WTC11 (cell line): ENCODE data around the gene DNAH8. TPM values are rescaled to one million over a fixed set of nuclear protein-coding genes. Genes with fewer than 3 reads are reported as not detected.

Experiments
- ATAC-seq: fragments of 200-7000 bp; cut with Tn5 transposase; 2 replicates; pipeline ENCODE4 v1.10.0; 2021; ENCODE audit warnings: mild to moderate bottlenecking, moderate library complexity
- CTCF ChIA-PET: fragments of 300-600 bp; sonication (Branson Sonifier 250); formaldehyde crosslinking; loops from one replicate; lab custom pipeline; 2021; ENCODE audit warnings: antibody characterized with exemption; lab: Charles Lee
- POLR2A ChIA-PET: fragments of 350-600 bp; sonication (Branson Sonifier 250); formaldehyde crosslinking; loops from one replicate; lab custom pipeline; 2021; ENCODE audit warnings: antibody characterized with exemption; lab: Charles Lee
- DNase-seq: peaks from one replicate; pipeline ENCODE4 v3.0.0; 2021; ENCODE audit warnings: low spot score
- H3K27ac Mint-ChIP-seq: 2 replicates; pipeline ENCODE4 v1.8.0; 2021; ENCODE audit warnings: mixed read lengths
- H3K27me3 Mint-ChIP-seq: 2 replicates; pipeline ENCODE4 v1.8.0; 2021; ENCODE audit warnings: low read depth, mild to moderate bottlenecking, moderate library complexity, mixed read lengths
- H3K36me3 Mint-ChIP-seq: 2 replicates; pipeline ENCODE4 v1.8.0; 2021; ENCODE audit warnings: mixed read lengths
- H3K4me1 Mint-ChIP-seq: 2 replicates; pipeline ENCODE4 v1.8.0; 2022; ENCODE audit warnings: mixed read lengths
- H3K4me3 Mint-ChIP-seq: 2 replicates; pipeline ENCODE4 v1.8.0; 2021; ENCODE audit warnings: mild to moderate bottlenecking, moderate library complexity, mixed read lengths
- H3K9me3 Mint-ChIP-seq: 2 replicates; pipeline ENCODE4 v1.8.0; 2021; ENCODE audit warnings: mixed read lengths
- CDX4 ChIP-seq: fragments of 250-450 bp; sonication (Bioruptor Pico); IDR thresholded peaks from 2 replicates; pipeline ENCODE4 v1.9.0; 2021; ENCODE audit warnings: moderate library complexity, mild to moderate bottlenecking, inconsistent platforms, borderline replicate concordance
- CTCF ChIP-seq: fragments of 200-600 bp; IDR thresholded peaks from 2 replicates; pipeline ENCODE4 v1.8.0; 2022; ENCODE audit warnings: antibody characterized with exemption
- E2F1 ChIP-seq: sonication (generic); formaldehyde crosslinking; IDR thresholded peaks from 2 replicates; pipeline ENCODE4 v1.8.0; 2022; ENCODE audit warnings: mild to moderate bottlenecking, missing genetic modification reagents
- GABPB1 ChIP-seq: sonication (generic); formaldehyde crosslinking; IDR thresholded peaks from 2 replicates; pipeline ENCODE4 v1.8.1; 2023; ENCODE audit warnings: mild to moderate bottlenecking, missing genetic modification reagents
- JAZF1 ChIP-seq: fragments of 250-450 bp; sonication (Bioruptor Pico); IDR thresholded peaks from 2 replicates; pipeline ENCODE4 v1.9.0; 2021; ENCODE audit warnings: moderate library complexity, mild to moderate bottlenecking, inconsistent platforms
- JUN ChIP-seq: sonication (generic); formaldehyde crosslinking; IDR thresholded peaks from 2 replicates; pipeline ENCODE4 v1.8.0; 2023; ENCODE audit warnings: mild to moderate bottlenecking, missing genetic modification reagents
- MAX ChIP-seq: sonication (generic); formaldehyde crosslinking; IDR thresholded peaks from 2 replicates; pipeline ENCODE4 v1.8.0; 2022; ENCODE audit warnings: mild to moderate bottlenecking, missing genetic modification reagents
- MYBL2 ChIP-seq: sonication (generic); formaldehyde crosslinking; IDR thresholded peaks from 2 replicates; pipeline ENCODE4 v1.8.1; 2023; ENCODE audit warnings: mild to moderate bottlenecking, moderate library complexity, missing genetic modification reagents
- NFE2L1 ChIP-seq: sonication (generic); formaldehyde crosslinking; IDR thresholded peaks from 2 replicates; pipeline ENCODE4 v1.8.1; 2023; ENCODE audit warnings: missing genetic modification reagents
- RORB ChIP-seq: fragments of 250-450 bp; sonication (Bioruptor Pico); IDR thresholded peaks from 2 replicates; pipeline ENCODE4 v1.9.0; 2021; ENCODE audit warnings: mild to moderate bottlenecking
- TEAD4 ChIP-seq: sonication (generic); formaldehyde crosslinking; IDR thresholded peaks from 2 replicates; pipeline ENCODE4 v1.8.0; 2022; ENCODE audit warnings: mild to moderate bottlenecking, missing genetic modification reagents
- USF1 ChIP-seq: sonication (generic); formaldehyde crosslinking; IDR thresholded peaks from 2 replicates; pipeline ENCODE4 v1.8.0; 2022; ENCODE audit warnings: mild to moderate bottlenecking, missing genetic modification reagents
- ZBTB21 ChIP-seq: sonication (generic); formaldehyde crosslinking; IDR thresholded peaks from 2 replicates; pipeline ENCODE4 v1.8.1; 2023; ENCODE audit warnings: mild to moderate bottlenecking, missing genetic modification reagents, borderline replicate concordance
- ZNF121 ChIP-seq: sonication (generic); formaldehyde crosslinking; IDR thresholded peaks from 2 replicates; pipeline ENCODE4 v1.8.0; 2023; ENCODE audit warnings: missing genetic modification reagents
- total RNA-seq: library from RNA; stranded (reverse); gene quantifications from 3 replicates; pipeline ENCODE4 v1.2.3, GENCODE V29; 2021
- TF ChIP-seq, protein P1 (sequence below): sonication (generic); formaldehyde crosslinking; IDR thresholded peaks from 2 replicates; pipeline ENCODE4 v1.8.1; 2023; ENCODE audit warnings: mild to moderate bottlenecking, missing genetic modification reagents, moderate library complexity
- TF ChIP-seq, protein P2 (sequence below): fragments of 250-450 bp; sonication (Bioruptor Pico); IDR thresholded peaks from 2 replicates; pipeline ENCODE4 v1.9.0; 2021; ENCODE audit warnings: mild to moderate bottlenecking, borderline replicate concordance
- TF ChIP-seq, protein P3 (sequence below): sonication (generic); formaldehyde crosslinking; conservative IDR thresholded peaks from 2 replicates; pipeline ENCODE4 v1.8.1; 2023; ENCODE audit warnings: mild to moderate bottlenecking, low read depth, missing genetic modification reagents, moderate library complexity
- TF ChIP-seq, protein P4 (sequence below): sonication (generic); formaldehyde crosslinking; IDR thresholded peaks from 2 replicates; pipeline ENCODE4 v1.8.1; 2022; ENCODE audit warnings: low read depth, mild to moderate bottlenecking, moderate library complexity, missing genetic modification reagents, borderline replicate concordance

Gene DNAH8
- total RNA-seq, 1 experiment from 2014 or later: 0.02 TPM

- TF ChIP-seq, protein P1, sequence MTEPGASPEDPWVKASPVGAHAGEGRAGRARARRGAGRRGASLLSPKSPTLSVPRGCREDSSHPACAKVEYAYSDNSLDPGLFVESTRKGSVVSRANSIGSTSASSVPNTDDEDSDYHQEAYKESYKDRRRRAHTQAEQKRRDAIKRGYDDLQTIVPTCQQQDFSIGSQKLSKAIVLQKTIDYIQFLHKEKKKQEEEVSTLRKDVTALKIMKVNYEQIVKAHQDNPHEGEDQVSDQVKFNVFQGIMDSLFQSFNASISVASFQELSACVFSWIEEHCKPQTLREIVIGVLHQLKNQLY (CRISPR knock-in tag): no peak
- TF ChIP-seq MAX: no peak
Measured at GRCh38 chr6:38750968-38751615, 36.0 kb downstream of the DNAH8 start (continued).

DNA sequence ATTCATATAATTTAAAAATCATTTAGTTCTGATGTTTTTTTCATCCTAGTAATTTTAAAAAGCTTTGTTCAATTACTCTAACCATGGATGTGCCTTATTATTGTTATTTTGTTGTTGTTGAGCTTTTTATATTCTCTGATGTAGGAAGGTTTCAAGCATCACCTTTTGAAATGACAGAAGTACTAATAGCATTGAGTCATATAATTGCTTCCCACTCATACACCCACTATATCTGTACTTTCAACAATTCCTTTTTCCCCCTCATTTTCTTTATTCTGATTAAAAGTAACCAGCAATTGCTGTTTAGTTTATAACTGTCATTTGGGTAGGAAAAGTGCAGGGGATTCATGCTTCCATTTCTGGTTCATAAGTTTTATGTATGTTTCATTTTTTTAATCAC, 38.6 kb downstream of the DNAH8 start:
- Mint-ChIP-seq H3K4me1 (no peaks in the 10 kb centered on the region), H3K27ac (no peak overlapping the region), H3K4me3 (no peak overlapping the region), H3K27me3 (no peaks in the 10 kb centered on the region; the same call in 1 of the 2 replicates), H3K36me3 (no peaks in the 10 kb centered on the region), H3K9me3 (no peaks in the 10 kb centered on the region)
- no peak for TF ChIP-seq MYBL2 (CRISPR knock-in tag)
- no peak for TF ChIP-seq USF1
- TF ChIP-seq, protein P2, sequence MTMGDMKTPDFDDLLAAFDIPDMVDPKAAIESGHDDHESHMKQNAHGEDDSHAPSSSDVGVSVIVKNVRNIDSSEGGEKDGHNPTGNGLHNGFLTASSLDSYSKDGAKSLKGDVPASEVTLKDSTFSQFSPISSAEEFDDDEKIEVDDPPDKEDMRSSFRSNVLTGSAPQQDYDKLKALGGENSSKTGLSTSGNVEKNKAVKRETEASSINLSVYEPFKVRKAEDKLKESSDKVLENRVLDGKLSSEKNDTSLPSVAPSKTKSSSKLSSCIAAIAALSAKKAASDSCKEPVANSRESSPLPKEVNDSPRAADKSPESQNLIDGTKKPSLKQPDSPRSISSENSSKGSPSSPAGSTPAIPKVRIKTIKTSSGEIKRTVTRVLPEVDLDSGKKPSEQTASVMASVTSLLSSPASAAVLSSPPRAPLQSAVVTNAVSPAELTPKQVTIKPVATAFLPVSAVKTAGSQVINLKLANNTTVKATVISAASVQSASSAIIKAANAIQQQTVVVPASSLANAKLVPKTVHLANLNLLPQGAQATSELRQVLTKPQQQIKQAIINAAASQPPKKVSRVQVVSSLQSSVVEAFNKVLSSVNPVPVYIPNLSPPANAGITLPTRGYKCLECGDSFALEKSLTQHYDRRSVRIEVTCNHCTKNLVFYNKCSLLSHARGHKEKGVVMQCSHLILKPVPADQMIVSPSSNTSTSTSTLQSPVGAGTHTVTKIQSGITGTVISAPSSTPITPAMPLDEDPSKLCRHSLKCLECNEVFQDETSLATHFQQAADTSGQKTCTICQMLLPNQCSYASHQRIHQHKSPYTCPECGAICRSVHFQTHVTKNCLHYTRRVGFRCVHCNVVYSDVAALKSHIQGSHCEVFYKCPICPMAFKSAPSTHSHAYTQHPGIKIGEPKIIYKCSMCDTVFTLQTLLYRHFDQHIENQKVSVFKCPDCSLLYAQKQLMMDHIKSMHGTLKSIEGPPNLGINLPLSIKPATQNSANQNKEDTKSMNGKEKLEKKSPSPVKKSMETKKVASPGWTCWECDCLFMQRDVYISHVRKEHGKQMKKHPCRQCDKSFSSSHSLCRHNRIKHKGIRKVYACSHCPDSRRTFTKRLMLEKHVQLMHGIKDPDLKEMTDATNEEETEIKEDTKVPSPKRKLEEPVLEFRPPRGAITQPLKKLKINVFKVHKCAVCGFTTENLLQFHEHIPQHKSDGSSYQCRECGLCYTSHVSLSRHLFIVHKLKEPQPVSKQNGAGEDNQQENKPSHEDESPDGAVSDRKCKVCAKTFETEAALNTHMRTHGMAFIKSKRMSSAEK (CRISPR knock-in tag): no peak
- TF ChIP-seq GABPB1 (CRISPR knock-in tag): no peak
- no peak for TF ChIP-seq RORB (CRISPR knock-in tag)
- TF ChIP-seq, protein P1 (CRISPR knock-in tag): no peak
- no peak for TF ChIP-seq CDX4 (CRISPR knock-in tag)
- no peak for DNase-seq
- ChIA-PET POLR2A (no interaction called here), CTCF (interaction anchor here (1.9 kb wide), 1 partner anchor 20 kb away, joined by 6 read pairs; no protein-coding TSS in a partner anchor)
- no peak for ATAC-seq

GRCh38 chr6:38755207-38755606, 40.1 kb downstream of the DNAH8 start:
- Mint-ChIP-seq H3K27ac (no peak overlapping the region), H3K4me3 (no peak overlapping the region), H3K4me1 (no peaks in the 10 kb centered on the region), H3K27me3 (no peaks in the 10 kb centered on the region; the same call in 1 of the 2 replicates), H3K9me3 (peaks cover 9% of the 10 kb centered on the region), H3K36me3 (no peaks in the 10 kb centered on the region; the same call in 1 of the 2 replicates)
- ATAC-seq (no peak), DNase-seq (no peak)
- POLR2A ChIA-PET: no interaction called here
- CTCF ChIA-PET: no interaction called here
- no peak for TF ChIP-seq E2F1 (CRISPR knock-in tag)
- no peak for TF ChIP-seq ZBTB21 (CRISPR knock-in tag)
- TF ChIP-seq JAZF1 (CRISPR knock-in tag): no peak
- TF ChIP-seq, protein P3, sequence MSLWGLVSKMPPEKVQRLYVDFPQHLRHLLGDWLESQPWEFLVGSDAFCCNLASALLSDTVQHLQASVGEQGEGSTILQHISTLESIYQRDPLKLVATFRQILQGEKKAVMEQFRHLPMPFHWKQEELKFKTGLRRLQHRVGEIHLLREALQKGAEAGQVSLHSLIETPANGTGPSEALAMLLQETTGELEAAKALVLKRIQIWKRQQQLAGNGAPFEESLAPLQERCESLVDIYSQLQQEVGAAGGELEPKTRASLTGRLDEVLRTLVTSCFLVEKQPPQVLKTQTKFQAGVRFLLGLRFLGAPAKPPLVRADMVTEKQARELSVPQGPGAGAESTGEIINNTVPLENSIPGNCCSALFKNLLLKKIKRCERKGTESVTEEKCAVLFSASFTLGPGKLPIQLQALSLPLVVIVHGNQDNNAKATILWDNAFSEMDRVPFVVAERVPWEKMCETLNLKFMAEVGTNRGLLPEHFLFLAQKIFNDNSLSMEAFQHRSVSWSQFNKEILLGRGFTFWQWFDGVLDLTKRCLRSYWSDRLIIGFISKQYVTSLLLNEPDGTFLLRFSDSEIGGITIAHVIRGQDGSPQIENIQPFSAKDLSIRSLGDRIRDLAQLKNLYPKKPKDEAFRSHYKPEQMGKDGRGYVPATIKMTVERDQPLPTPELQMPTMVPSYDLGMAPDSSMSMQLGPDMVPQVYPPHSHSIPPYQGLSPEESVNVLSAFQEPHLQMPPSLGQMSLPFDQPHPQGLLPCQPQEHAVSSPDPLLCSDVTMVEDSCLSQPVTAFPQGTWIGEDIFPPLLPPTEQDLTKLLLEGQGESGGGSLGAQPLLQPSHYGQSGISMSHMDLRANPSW (CRISPR knock-in tag): no peak
- TF ChIP-seq JUN: no peak
- TF ChIP-seq ZNF121: no peak
- TF ChIP-seq, protein P4, sequence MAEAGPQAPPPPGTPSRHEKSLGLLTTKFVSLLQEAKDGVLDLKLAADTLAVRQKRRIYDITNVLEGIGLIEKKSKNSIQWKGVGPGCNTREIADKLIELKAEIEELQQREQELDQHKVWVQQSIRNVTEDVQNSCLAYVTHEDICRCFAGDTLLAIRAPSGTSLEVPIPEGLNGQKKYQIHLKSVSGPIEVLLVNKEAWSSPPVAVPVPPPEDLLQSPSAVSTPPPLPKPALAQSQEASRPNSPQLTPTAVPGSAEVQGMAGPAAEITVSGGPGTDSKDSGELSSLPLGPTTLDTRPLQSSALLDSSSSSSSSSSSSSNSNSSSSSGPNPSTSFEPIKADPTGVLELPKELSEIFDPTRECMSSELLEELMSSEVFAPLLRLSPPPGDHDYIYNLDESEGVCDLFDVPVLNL (CRISPR knock-in tag): no peak
- no peak for TF ChIP-seq CTCF
- TF ChIP-seq TEAD4 (CRISPR knock-in tag): no peak
- TF ChIP-seq NFE2L1 (CRISPR knock-in tag): no peak
